ENCODE results near the gene ZCCHC9.

DNA sequence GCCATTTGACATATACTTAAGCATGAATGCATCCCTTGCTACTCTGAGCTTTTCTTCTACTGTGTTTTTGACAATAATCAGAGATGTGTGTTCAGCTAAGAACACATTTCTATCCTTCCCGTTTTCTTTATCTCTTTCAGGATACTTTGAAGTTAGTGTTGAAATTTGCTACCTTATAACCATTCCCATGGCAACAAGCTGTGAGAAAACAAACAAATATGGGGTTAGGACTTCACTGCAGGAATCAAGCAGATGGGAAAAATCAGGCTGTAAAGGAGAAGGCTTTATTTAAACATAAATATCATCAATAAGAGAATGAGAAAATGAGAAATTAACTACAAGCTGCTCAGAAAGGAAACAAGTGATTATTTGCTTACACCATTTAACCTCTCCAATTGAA, 35.2 kb downstream of the ZCCHC9 start:
- TF ChIP-seq EZH2phosphoT487 (IDR thresholded peaks at IDR 0.05; ENCODE audit: insufficient read depth, low read depth): no peak
- no peak for TF ChIP-seq EZH2 (IDR thresholded peaks at IDR 0.05; ENCODE audit: insufficient read depth, poor library complexity, severe bottlenecking)

Measured in GM23248 (cell line).